Stomach smooth muscle (tissue), 2 donors: Measurements from ENCODE around the gene RAB34.
A peak's percentile ranks its signal among the peaks of the same experiment; 100 is the strongest.

Experiments
- H3K27ac ChIP-seq: one replicate; pipeline ENCODE4 v1.7.0; 2013; ENCODE audit warnings: mild to moderate bottlenecking, low read length, inconsistent platforms
- H3K27me3 ChIP-seq, 2 donors: one replicate each; pipeline ENCODE4 v1.7.0; 2013; ENCODE audit warnings: low read length in 2 of 2; ENCODE audit not compliant: insufficient read depth in 2 of 2, control insufficient read depth in 1 of 2
- H3K36me3 ChIP-seq, 2 donors: one replicate each; pipeline ENCODE4 v1.7.0; 2013; ENCODE audit warnings: low read length in 2 of 2; ENCODE audit not compliant: control insufficient read depth in 2 of 2, insufficient read depth in 2 of 2
- H3K4me1 ChIP-seq: one replicate; pipeline ENCODE4 v1.7.0; 2013; ENCODE audit warnings: low read length; ENCODE audit not compliant: control insufficient read depth, insufficient read depth
- H3K4me3 ChIP-seq, 2 donors: one replicate each; pipeline ENCODE4 v1.7.0; 2013; ENCODE audit warnings: low read length in 2 of 2
- H3K9ac ChIP-seq, 2 donors: one replicate each; pipeline ENCODE4 v1.7.0; 2013; ENCODE audit warnings: low read length in 2 of 2, mild to moderate bottlenecking in 1 of 2
- H3K9me3 ChIP-seq, 2 donors: one replicate each; pipeline ENCODE4 v1.7.0; 2013; ENCODE audit warnings: low read length in 2 of 2; ENCODE audit not compliant: control insufficient read depth in 2 of 2
- donor health status: healthy.
- donor health status: Pancreatic carcinoma.

The RAB34 gene

GRCh38 chr17:28717578-28718332 lies at the start of gene RAB34:
RAB34 (minus strand) TSS chr17:28717868; CDS start chr17:28717266, 602 bp downstream.
- peak within 1 kb of the TSS; percentile 64 to 81 for H3K4me3 ChIP-seq
- peak within 1 kb of the TSS; percentile 85 to 89 for H3K9ac ChIP-seq
- H3K4me1 ChIP-seq = peaks cover 49% of the 10 kb centered on the region
- H3K36me3 ChIP-seq = peaks cover 23 to 30% of the 10 kb centered on the region in 2 donors
- H3K27ac ChIP-seq = peak within 1 kb of the TSS; percentile 89
- H3K9me3 ChIP-seq = no peaks in the 10 kb centered on the region
- no peaks in the 10 kb centered on the region for H3K27me3 ChIP-seq

- no peak overlapping the region for H3K4me3 ChIP-seq
- H3K27ac ChIP-seq = no peak overlapping the region
- H3K4me1 ChIP-seq = peaks cover 5% of the 10 kb centered on the region
- H3K36me3 ChIP-seq = peaks cover 5 to 15% of the 10 kb centered on the region in 2 donors
- H3K9me3 ChIP-seq = no peaks in the 10 kb centered on the region
- H3K27me3 ChIP-seq = no peaks in the 10 kb centered on the region
- H3K9ac ChIP-seq = peak overlapping the region in 1 of 2 donors; percentile 14
Observed at GRCh38 chr17:28765038-28765437, 47.4 kb upstream of the RAB34 start.

GRCh38 chr17:28763804-28764266 lies 46.2 kb upstream of the RAB34 start:
- H3K36me3 ChIP-seq = peaks cover 13 to 22% of the 10 kb centered on the region in 2 donors
- H3K27ac ChIP-seq = no peak overlapping the region
- H3K4me1 ChIP-seq = peaks cover 5% of the 10 kb centered on the region
- H3K9me3 ChIP-seq = no peaks in the 10 kb centered on the region
- H3K4me3 ChIP-seq = no peak overlapping the region
- H3K27me3 ChIP-seq = no peaks in the 10 kb centered on the region
- no peak overlapping the region for H3K9ac ChIP-seq

GRCh38 chr17:28763137-28763799 lies 45.6 kb upstream of the RAB34 start:
- Histone ChIP-seq H3K27ac (no peak overlapping the region), H3K4me1 (peaks cover 5% of the 10 kb centered on the region), H3K4me3 (no peak overlapping the region), H3K27me3 (no peaks in the 10 kb centered on the region), H3K9ac (peak overlapping the region in 1 of 2 donors; percentile 13), H3K9me3 (no peaks in the 10 kb centered on the region), H3K36me3 (peaks cover 19 to 27% of the 10 kb centered on the region in 2 donors)

- H3K4me1 ChIP-seq = peaks cover 5% of the 10 kb centered on the region
- no peak overlapping the region for H3K9ac ChIP-seq
- H3K27me3 ChIP-seq = no peaks in the 10 kb centered on the region
- H3K4me3 ChIP-seq = no peak overlapping the region
- H3K36me3 ChIP-seq = peaks cover 28 to 29% of the 10 kb centered on the region in 2 donors
- no peak overlapping the region for H3K27ac ChIP-seq
- no peaks in the 10 kb centered on the region for H3K9me3 ChIP-seq
Observed at GRCh38 chr17:28760601-28761562, 43.2 kb upstream of the RAB34 start.

GRCh38 chr17:28759256-28759865 lies 41.7 kb upstream of the RAB34 start:
- Histone ChIP-seq H3K4me3 (no peak overlapping the region), H3K27ac (no peak overlapping the region), H3K9ac (no peak overlapping the region), H3K36me3 (peaks cover 24 to 29% of the 10 kb centered on the region in 2 donors), H3K27me3 (no peaks in the 10 kb centered on the region), H3K9me3 (no peaks in the 10 kb centered on the region), H3K4me1 (peaks cover 5% of the 10 kb centered on the region)

GRCh38 chr17:28758411-28759121 lies 40.9 kb upstream of the RAB34 start:
- Histone ChIP-seq H3K4me3 (no peak overlapping the region), H3K9me3 (no peaks in the 10 kb centered on the region), H3K27me3 (no peaks in the 10 kb centered on the region), H3K9ac (no peak overlapping the region), H3K27ac (no peak overlapping the region), H3K4me1 (peaks cover 5% of the 10 kb centered on the region), H3K36me3 (peaks cover 24 to 29% of the 10 kb centered on the region in 2 donors)

GRCh38 chr17:28756049-28756804 lies 38.6 kb upstream of the RAB34 start:
- Histone ChIP-seq H3K4me3 (no peak overlapping the region), H3K9me3 (no peaks in the 10 kb centered on the region), H3K9ac (no peak overlapping the region), H3K27me3 (no peaks in the 10 kb centered on the region), H3K4me1 (peaks cover under 1% of the 10 kb centered on the region), H3K27ac (no peak overlapping the region), H3K36me3 (peaks cover 19 to 26% of the 10 kb centered on the region in 2 donors)

GRCh38 chr17:28755486-28755885 lies 37.8 kb upstream of the RAB34 start:
- Histone ChIP-seq H3K27me3 (no peaks in the 10 kb centered on the region), H3K4me3 (no peak overlapping the region), H3K4me1 (no peaks in the 10 kb centered on the region), H3K36me3 (peaks cover 19 to 26% of the 10 kb centered on the region in 2 donors), H3K9me3 (no peaks in the 10 kb centered on the region), H3K9ac (no peak overlapping the region), H3K27ac (no peak overlapping the region)
